Stimulated activated CD4-positive, alpha-beta T cell treated with anti-CD3 and anti-CD28 coated beads, Interleukin-4, amount 100 ng/mL, for 24 hours (primary cell): ENCODE data around the gene HSF2BP.
"Not testable (repeated sequence)": the region's sequence is repeated elsewhere in the genome, so short reads cannot be mapped to it uniquely, and the experiment has no call there.

Source experiments
- DNase-seq: peaks from one replicate; pipeline ENCODE4 v3.0.0-alpha.2; 2020

HSF2BP gene

DNA sequence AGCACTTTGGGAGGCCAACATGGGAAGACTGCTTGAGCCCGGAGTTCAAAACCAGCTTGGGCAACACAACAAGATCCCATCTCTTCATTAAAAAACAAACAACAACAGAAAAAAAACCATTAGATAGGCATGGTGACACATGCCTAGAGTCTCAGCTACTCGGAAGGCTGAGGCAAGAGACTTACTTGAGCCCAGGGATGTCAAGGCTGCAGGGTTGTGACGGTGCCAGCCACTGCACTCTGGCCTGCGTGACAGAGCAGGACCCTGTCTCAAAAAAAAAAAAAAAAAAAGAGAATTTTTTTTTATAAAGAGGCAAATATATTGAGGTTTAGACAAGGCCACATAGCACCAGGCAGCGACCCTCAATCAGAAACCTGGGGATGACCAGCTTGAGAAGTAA, 62.7 kb downstream of the HSF2BP start:
- no peak for DNase-seq

DNA sequence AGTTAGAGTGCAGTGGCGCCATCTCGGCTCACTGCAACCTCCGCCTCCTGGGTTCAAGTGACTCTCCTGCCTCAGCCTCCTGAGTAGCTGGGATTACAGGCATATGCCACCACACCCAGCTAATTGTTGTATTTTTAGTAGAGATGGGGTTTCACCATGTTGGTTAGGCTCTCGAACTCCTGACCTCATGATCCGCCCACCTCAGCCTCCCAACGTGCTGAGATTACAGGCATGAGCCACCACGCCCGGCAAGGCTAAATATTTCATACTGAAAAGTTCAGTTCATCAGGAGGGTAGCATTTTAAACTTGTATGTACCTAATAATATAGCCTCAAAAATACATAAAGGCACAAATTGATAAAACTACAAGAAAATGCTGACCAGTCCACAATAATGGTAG, 63.5 kb downstream of the HSF2BP start:
- DNase-seq = not testable (repeated sequence)

DNA sequence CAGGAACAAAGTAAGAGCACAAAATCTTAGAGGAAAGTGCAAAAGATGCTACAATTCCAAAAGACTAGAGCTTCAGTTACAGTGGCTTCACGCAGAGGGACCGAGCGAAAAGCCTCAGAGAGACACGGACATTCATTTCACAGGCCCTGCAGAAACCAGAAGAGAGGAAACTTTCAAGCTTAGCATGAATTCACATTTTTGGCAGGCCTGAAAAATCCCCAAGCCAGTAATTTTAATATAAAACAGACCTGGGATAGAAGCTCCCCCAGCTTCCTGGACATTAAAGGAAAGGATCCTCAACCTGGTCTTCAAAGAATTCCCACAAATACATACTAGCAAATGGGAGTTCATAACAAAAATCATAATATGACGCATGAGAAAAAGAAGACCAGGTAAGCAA, 66.2 kb downstream of the HSF2BP start:
- DNase-seq = no peak

DNA sequence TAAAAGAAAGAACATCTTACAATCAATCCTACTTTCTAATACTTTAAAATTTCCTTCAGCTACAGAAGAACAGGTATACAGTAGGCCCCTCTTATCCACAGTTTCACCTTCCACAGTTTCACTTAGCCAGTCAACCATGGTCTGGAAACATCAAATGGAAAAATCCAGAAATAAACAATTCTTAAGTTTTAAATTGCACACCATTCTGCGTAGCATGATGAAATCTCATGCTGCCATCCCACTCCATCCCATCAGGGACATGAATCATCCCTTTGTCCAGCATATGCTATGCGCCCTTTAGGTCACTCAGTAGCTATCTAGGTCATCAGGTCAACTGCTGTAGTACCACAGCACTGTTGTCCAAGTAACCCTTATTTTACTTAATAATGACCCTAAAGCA, 67.7 kb downstream of the HSF2BP start:
- DNase-seq = no peak

DNA sequence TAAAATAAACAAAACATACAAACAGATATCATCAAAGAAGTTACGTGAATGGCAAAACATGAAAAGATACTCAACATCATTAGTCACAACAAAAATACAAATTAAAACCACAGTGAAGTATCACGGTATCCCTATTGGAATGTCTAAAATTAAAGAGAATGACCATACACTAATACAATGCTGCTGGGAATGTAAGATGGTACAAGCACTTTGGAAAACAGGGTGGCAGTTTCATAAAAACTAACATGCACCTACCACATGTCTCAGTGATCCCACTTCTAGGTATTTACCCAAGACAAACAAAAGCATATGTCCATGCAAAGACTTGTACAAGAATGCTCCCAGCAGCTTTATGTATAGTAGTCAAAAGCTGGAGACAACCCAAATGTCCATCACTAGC, 69.1 kb downstream of the HSF2BP start:
- DNase-seq = no peak

DNA sequence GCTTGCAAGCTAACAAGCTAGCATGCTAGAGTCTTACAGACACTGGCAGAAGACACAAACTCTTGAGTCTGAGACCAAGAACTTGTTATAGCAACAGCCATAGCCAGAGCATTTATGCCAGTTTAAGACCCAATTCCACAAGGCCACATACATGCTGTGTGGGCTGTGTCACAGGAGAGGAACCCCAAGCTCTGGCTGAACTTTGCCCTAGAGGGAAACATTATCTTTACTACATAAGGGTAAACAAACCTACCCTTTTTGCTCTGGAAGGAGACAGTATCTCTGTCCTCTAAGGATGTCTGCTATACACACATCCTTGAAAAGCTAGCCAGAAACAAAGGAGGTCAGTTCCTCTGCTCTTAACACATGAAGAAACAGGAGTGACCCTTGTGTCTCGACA, 70.3 kb downstream of the HSF2BP start:
- no peak for DNase-seq

DNA sequence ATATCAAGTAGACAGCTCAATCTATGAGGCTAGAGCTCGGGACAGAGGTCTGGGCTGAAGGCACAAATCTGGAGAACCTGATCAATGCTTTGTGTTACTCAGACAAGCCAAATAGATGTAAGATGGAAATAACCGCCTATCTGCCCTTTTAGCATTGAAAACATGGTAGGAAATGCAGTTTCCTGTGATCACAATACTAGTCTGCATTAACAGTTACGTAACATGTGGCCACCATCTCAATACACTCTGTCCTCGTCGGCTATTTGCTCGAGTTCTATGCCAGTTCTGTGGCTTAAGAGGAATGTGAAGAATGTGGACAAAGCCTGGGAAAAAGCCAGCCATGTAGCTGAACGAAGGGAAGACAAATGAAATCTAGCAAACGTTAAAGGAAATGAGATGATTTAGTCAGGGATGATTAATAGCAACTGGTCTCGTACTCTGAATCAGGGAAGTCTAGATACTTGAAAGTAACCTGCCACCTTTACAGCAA, 73.3 kb downstream of the HSF2BP start:
- DNase-seq = no peak

DNA sequence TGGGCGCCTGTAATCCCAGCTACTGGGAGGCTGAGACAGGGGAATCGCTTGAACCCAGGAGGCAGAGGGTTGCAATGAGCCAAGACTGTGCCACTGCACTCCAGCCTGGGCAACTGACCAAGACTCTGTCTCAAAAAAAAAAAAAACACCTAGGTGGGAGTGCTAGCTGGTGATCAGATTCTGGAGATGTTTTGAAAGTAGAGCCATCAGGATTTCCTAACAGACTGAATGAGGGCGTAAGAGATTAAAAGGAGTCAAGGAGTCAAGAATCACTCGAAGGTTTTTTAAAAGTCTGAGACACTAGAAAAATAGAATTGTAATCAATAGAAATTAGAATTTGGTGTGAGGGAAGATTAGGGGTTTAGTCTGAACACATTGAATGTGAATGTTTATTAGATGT, 73.8 kb downstream of the HSF2BP start:
- no peak for DNase-seq

DNA sequence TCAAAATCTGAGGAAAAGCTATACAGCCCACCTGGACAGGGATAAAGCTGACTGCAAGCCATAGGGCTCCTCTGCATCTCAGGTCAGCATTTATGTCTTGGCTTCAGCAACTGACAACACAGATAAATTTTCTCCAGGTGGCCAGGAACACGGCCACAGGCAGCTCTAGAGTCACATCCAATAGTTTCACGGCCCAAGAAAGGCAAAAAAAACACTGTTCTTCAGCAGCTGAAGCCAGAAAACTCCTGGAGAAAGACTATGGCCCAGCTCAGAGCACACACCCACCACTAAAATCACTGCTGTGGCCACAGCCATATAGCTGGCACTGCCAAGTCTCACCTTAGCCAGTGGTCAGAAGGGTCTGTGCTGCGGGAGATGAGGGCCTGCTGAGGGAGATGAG, 77.8 kb downstream of the HSF2BP start:
- DNase-seq = no peak

DNA sequence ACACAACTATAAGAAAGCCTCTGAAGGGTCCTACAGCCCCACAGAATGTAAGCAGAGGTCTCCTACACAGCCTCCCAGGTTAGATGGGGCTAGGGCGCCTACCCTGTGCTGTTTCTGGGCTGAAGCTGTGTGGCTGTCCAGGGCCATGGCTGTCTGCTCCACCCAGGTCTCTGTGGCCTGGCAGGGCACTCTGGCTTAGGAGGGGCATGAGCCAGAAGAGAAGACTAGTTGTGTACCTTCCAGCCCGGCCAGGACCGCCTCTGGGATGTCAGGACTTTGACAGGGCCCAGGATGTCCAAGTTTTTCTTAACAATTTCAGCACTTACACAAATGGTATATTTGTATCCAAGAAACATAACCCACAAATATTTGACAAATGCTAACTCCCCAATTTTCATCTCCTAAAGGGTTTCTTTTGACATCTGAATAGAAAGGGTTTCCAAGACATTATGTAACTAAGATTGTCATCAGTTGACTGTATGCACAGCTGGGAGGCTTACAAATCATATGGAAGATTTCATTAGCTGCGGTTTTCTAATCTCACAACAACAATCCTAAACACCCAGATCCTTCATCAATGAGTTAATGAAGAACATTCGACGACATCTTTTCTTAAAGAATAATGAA, 80.5 kb downstream of the HSF2BP start:
- no peak for DNase-seq

DNA sequence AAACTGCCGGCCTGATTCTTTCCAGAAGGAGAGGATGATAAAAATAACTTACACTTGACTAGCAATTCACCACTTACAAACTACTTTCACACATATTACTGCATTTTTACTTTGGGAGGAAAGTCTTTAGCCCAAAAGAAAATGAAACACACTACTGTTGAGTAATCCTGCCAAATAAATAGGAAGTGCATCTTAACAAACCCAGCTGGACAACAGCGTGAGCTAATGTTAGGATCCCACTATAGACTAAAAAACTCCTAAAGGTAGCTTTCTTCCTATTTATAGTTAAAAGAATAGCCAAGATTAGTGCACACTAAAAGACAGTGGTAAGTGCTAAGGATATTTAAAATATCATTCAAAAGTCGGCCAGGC, 83.8 kb downstream of the HSF2BP start:
- no peak for DNase-seq

DNA sequence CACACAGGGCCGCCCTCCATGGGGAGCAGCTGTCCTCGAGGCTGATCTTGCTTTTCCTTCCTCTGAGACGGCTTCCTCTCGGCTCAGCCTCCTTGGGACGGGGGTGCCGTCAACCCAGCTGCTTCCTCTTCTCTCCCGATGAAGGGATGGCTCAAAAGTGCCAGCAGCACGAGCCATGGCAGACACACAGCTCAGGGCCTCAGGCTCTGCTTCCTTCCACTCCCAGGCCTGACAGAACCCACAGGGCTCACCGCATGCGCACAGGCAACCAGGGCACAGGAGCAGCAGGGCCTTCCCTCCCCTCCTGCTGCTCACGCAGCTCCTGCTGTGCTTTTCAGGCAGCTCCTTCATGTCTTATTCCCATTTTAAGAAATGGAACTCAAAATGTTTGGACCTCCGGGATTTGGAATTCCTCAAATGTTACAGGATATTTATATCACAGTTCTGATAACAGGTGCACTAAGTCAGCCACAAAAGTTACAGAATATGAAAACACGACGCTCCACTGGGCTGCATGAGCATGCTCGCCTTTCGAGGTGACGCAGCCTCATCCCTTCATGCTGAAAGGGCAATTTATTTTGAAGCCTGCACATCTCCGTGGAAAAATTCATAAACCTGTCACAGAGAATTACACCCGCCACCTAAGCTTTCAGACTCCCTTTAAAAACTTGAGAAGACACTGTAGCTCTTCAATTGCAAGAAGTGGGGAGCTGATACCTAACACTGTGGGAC, 84.4 kb downstream of the HSF2BP start:
- DNase-seq = no peak

DNA sequence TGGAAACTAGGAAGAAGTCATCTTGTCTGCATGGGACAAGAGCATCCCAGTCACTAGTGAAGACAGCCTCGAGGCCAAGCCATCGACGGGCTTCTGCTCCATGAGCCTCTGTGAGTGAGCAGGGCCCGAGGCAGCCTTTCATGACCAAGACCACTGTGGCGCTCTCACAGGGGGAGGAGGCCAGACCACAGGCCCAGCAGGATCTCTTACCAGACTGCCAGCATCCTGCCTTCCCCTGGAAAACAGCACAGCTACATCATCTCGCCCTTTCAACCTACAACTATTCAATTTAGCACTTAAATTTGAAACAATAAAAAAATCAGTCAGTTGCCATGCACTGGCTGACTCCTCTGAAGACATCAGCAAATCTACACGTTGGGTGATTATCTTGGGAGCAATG, 85.4 kb downstream of the HSF2BP start:
- DNase-seq = no peak

DNA sequence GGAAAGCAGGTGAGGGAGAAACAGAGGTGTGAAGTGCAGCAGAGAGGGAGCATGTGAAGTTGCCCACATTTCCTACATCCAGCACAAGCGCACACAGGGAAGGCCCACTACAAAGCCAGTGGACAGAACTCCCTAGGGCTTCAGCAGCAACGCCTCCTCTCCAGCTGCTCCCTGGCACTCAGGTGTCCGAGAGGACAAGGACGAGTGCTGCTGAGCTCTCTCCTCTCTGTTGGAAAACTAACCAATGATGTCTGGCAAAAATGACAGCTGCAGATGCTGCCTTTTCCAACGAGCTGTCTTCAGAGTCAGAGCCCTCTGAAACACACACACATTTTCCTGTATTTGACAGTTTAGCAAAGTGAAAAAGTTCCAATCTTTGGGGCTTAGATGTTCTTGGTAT, 86.8 kb downstream of the HSF2BP start:
- DNase-seq = no peak

DNA sequence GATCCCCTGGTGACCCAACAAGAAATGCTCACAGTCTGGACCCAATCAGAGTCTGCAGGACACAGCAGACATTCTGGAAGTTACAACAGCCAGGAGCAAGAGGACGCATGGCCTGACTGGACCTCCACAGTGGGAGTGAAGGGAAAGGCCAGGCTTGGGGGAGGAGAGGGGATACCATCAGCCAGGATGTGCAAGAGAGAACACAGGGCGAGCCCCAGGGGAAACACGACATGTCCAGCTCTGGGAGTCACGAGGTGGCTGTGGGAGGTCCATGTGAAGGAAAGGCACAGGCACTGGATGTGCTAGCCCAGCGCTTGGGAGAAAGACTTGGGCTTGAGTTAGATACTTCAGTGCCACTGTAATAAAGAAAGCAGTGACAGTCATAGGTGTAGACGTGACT, 87.3 kb downstream of the HSF2BP start:
- no peak for DNase-seq

DNA sequence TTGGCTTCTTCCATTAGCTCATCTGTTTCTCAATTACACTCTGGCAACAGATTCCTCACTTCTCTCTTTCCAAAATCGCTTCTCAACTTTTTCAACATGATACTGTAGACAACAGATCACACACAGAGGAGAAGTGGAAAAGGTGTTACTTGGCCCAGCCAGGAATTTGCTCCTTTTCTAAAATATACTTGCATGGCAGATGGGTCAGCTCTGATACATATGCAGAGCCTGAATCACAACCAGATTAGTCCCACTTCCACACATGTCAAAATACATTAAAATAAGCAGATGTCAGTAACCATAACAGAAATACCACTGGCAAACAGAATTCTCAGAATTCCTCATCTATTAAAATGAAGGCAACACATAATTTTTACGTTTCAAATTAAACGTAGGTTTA, 89.1 kb downstream of the HSF2BP start:
- not testable (repeated sequence) for DNase-seq

DNA sequence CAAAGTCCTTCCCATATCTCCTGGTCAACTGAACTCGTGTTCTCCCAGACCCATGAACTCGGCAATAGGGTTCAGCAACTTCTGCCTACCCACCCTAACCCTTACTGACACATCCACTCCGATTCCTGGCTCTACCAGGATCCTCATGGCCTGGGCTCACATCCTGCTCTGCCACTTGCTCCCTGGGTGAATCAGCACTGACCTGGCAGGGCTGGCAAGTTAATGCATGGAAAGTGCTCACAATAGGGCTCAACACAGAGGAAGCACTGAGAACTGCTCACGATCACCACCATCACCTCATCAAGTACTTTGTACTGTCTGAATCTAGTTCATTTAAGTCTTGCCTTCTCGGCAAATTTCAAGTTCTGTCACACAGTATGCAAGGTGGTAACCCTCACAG, 96.8 kb downstream of the HSF2BP start:
- not testable (repeated sequence) for DNase-seq

DNA sequence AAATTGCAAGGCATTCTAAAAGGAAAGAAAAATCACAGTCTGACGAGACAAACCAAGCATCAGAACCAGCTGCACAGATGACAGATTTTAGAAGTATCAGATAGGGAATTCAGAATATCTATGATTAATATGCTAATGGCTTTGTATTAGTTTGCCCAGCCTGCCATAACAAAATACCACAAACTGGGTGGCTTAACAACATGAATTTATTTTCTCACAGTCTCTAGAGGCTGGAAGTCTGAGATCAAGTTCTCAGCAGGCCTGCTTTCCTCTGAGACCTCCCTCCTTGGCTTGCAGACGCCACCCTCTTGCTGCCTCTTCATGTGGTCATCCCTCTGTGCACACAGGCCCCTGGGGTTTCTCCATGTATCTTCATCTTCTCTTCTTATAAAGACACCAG, 118.7 kb downstream of the HSF2BP start:
- not testable (repeated sequence) for DNase-seq

DNA sequence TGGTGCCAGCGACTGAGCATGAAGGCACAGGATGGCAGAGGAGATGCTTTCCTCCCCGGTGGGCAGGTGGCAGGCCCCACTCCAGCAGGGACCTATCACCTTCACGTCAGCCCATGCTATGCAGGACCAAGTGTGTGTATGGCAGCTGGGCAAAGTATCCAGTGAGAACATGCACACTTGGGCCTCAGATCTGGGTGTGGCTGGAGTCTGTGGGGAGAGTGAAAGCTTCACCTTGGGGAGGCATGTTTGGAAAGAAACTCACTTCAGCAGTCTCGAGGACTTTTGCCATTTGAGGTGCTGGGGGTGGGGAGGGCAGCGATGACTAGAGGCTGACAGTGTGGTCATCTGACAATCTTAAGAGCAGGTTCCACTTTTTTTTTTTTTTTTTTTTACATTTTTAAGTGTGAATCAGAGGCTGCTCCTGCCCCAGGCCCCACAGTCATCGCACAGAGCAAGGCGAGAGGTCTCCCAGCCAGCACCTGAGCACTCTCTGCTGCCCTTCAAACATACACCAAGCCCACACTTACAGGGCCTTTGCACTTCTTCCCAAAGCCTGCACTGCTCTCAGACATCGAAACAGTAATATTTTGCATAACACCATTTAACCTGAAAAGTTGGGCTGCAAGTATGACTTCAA, 136.7 kb downstream of the HSF2BP start:
- not testable (repeated sequence) for DNase-seq

DNA sequence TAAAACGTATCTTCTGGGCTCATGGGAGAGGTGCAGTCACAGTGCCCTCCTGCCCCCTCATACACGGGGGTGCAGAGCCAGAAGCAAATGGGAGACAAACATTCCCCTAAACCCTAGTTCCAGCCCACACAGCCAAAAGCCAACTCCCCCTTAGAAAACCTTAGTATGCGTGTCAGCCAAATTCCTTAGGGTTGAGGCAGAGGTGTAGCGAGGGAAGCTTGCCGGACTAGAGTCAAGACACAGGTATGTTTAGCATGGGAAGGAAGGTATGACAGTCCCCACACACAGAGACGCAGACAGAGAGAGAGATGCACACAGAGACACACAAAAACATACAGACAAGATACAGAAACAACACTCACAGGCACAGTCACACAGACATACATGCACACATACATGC, 141.6 kb downstream of the HSF2BP start:
- DNase-seq = not testable (repeated sequence)

DNA sequence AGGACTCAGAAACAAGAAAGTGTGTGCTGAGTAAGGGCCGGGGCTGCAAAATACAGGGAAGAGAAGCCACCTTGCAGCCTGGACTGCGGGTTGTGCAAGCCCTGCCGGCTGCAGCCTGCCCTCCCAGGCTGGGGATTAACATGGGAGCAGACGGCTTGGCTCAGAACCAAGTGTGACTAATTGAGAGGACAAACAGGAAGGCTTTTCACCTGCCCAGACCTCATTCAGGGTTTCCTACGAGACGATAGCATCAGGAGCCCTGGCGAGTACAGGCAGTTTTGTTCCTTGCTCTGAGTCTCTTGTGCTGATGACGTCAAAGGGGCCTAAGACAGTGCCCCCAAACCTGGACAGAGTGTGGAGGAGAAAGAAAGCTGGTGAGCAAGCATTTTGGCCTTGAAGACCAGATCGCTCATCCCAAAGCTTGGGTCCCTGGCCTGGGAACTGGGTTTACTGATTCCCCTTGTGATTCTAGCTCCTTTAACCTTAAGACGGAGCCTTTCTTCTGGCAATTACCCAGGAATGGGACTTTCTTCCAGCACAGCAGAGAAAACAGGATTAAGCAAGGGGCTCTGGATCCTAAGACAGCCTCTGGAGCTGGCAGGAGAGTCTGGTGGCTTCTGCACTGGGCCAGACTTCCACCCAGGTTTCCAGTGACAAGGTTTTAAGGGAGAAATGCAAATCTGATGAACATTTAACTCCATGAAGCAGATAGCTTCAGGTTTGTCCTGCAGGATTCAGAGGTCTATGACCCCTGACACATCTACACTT, 142.2 kb downstream of the HSF2BP start:
- not testable (repeated sequence) for DNase-seq

DNA sequence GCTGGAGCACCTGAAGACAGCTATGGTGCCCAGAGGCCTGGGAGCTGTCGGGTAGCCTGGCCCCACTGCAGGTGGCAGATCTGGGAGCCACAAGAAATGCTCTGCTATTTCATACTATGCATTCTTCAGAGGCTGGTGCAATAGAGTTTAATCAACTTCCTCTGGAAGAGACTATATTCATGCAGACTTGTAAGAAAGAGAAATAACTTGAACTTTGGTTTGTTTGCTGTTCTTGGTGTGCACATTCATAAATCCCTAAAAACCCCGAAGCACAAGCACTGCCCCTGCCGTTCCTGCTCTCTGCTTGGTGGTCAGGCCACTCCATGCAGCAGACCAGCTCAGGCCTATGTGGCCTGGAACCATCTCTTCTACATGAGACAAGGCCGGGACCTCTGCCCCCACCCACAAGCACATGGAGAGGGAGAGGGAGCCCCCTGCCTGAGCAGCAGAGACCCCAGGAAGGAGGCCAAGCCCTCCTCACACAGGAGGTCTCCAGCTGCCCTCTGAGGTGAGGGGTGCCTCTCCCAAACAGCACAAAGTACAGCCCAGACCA, 142.9 kb downstream of the HSF2BP start:
- not testable (repeated sequence) for DNase-seq

DNA sequence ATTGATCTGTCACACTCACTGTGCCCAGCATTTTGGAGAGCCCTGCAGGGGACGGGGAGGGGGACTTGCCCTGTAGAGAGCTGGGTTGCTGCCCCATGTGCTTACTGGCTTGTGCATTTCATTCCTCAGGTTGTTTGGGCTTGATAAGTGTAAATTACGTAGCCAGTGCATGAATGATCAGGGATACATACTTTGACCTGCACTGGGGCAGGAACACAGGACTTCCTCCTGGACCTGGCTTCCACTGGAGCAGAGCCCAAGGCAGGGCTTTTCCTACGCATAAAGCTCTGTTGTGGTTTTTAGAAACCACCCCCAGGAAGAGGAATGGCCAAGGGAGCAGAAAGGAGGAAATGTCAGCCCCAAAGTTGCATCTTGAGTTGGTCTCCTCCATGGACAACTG, 144.5 kb downstream of the HSF2BP start:
- DNase-seq = not testable (repeated sequence)
